NCI-H446 (cell line): ENCODE results near the gene OR5D13.
A peak's percentile ranks its signal among the peaks of the same experiment; 100 is the strongest.

ENCODE experiments used
- DNase-seq, 2 experiments: peaks; one replicate each; lab custom pipeline; 2025; lab: John Stamatoyannopoulos, UW

OR5D13 gene

GRCh38 chr11:55773138-55773537, at the start of gene OR5D13:
OR5D13 (plus strand) TSS chr11:55773438; CDS start chr11:55773438, 0 bp downstream.
- no peak for DNase-seq

- peak in 1 of 2 experiments; percentile 34 for DNase-seq
Measured at GRCh38 chr11:55726715-55727324, 46.4 kb upstream of the OR5D13 start.

- no peak for DNase-seq
Measured at GRCh38 chr11:55732936-55733335, 40.3 kb upstream of the OR5D13 start.

GRCh38 chr11:55791606-55792005, 18.4 kb downstream of the OR5D13 start:
- no peak for DNase-seq

- DNase-seq = no peak
Measured at GRCh38 chr11:55793321-55793720, 20.1 kb downstream of the OR5D13 start.

- DNase-seq = no peak
Measured at GRCh38 chr11:55795256-55795655, 22.0 kb downstream of the OR5D13 start, which contains the start of gene OR5D14. OR5D14 (plus strand) TSS chr11:55795556; CDS start chr11:55795556, 0 bp downstream.

GRCh38 chr11:55806248-55806647, 33.0 kb downstream of the OR5D13 start:
- DNase-seq = no peak

- no peak for DNase-seq
Measured at GRCh38 chr11:55811067-55811466, 37.8 kb downstream of the OR5D13 start, which contains the start of gene OR5L1. OR5L1 (plus strand) TSS chr11:55811367; CDS start chr11:55811467, 100 bp downstream.

GRCh38 chr11:55819330-55819729, 46.1 kb downstream of the OR5D13 start, which contains the start of gene OR5D18:
OR5D18 (plus strand) TSS chr11:55819630; CDS start chr11:55819630, 0 bp downstream.
- DNase-seq = no peak
